Psoas muscle (tissue), 8 donors: ENCODE data around the gene ACTL8. TPM values are rescaled to one million over a fixed set of nuclear protein-coding genes. Genes with fewer than 3 reads are reported as not detected.

Experiments
- ATAC-seq, 4 donors: fragments of 200-7000 bp; cut with Tn5 transposase; one replicate each; pipeline ENCODE4 v1.9.1; 2020; ENCODE audit warnings: moderate library complexity in 3 of 4, mild to moderate bottlenecking in 2 of 4
- DNase-seq, 2 donors: peaks; one replicate each; pipeline ENCODE4 v3.0.0-alpha.2; 2020
- H3K27ac ChIP-seq: fragments of 200-600 bp; one replicate; pipeline ENCODE4 v1.8.0; 2022
- H3K27me3 ChIP-seq, 3 donors: fragments of 200-600 bp in 1 of 3; one replicate each; pipeline versions ENCODE4 v1.6.1 to v1.8.0; 2013 to 2022; ENCODE audit warnings: low read length in 2 of 3, mild to moderate bottlenecking in 2 of 3, moderate library complexity in 1 of 3; ENCODE audit not compliant: insufficient read depth in 3 of 3
- H3K36me3 ChIP-seq, 2 donors: fragments of 200-600 bp in 1 of 2; one replicate each; pipeline versions ENCODE4 v1.6.1 to v1.8.0; 2013 to 2022; ENCODE audit warnings: low read depth in 1 of 2, mild to moderate bottlenecking in 1 of 2, moderate library complexity in 1 of 2; ENCODE audit not compliant: insufficient read depth in 1 of 2
- H3K4me1 ChIP-seq: fragments of 200-600 bp; one replicate; pipeline ENCODE4 v1.8.0; 2022
- H3K4me3 ChIP-seq: fragments of 200-600 bp; one replicate; pipeline ENCODE4 v1.8.0; 2022; ENCODE audit warnings: mild to moderate bottlenecking
- H3K9me3 ChIP-seq: fragments of 200-600 bp; one replicate; pipeline ENCODE4 v1.8.0; 2022
- CTCF ChIP-seq: fragments of 200-600 bp; IDR thresholded peaks from one replicate; pipeline ENCODE4 v1.8.0; 2022; ENCODE audit warnings: antibody characterized with exemption
- WGBS, 3 donors: extraction: QIAGEN DNeasy Blood & Tissue Kit; methylation state at CpG; one replicate each; pipeline versions ENCODE4 v1.1.6 to v1.1.7; 2013; 5-methylcytosine and 5-hydroxymethylcytosine counted together
- intact Hi-C, 2 donors: fragments of 100-400 bp; cut with DNase I; formaldehyde crosslinking; loops; one replicate each; pipeline versions ENCODE4 v1.11.0 to v1.14.2; 2022
- polyA plus RNA-seq, 3 donors: library from polyadenylated mRNA; stranded (reverse); fragments of 200-250 nt; gene quantifications; one replicate each; pipeline ENCODE4 v1.2.3, GENCODE V29; 2013
- total RNA-seq, 4 donors: library from RNA; stranded (reverse); fragmentation: NEBNext Ultra II Directional in 2 of 4; extraction: Animal tissue kit (Norgen Biotek cat#: 25700) in 2 of 4; gene quantifications; one replicate each; pipeline versions ENCODE4 v1.2.1 to v1.2.4, GENCODE V29; 2021 to 2023
- donor health status: healthy with polysubstance abuse.
- donor health status: DM: no; HTN: no; CAD: no; lungs with moderate emphysema.
- donor health status: Bipolar disorder and iron deficiency.
- donor health status: healthy.
- donor health status: DM: yes; HTN: yes; CAD: no.
- donor health status: DM: no; HTN: no; CAD: no.
- donor health status: DM: no; HTN: no; CAD: no.
- donor health status: DM: yes; HTN: yes; CAD: no.

Gene ACTL8
- total and polyA plus RNA-seq, 7 donors, result not detected

GRCh38 chr1:17826165-17826488 is 71.0 kb downstream of the ACTL8 start:
- DNase-seq (peak; percentile 59 to 73), ATAC-seq (peak in 1 of 4 donors; percentile 35)
- Histone ChIP-seq H3K27ac (no peak overlapping the region), H3K4me3 (no peak overlapping the region), H3K9me3 (no peaks in the 10 kb centered on the region), H3K27me3 (peaks cover 0 to 49% (median 5%) of the 10 kb centered on the region in 3 donors), H3K4me1 (no peaks in the 10 kb centered on the region), H3K36me3 (no peaks in the 10 kb centered on the region)
- intact Hi-C loops, result loop anchor here in 1 of 2 donors (5.0 kb wide), 1 partner anchor 164 kb away; no protein-coding TSS in a partner anchor
- 18 to 34% (median 24%) methylated on average over 16 of the region's 16 CpGs for WGBS, 3 donors
- TF ChIP-seq CTCF, result peak; percentile 43

GRCh38 chr1:17828991-17829390 is 73.9 kb downstream of the ACTL8 start:
- no peak for TF ChIP-seq CTCF
- H3K4me1 ChIP-seq, result no peaks in the 10 kb centered on the region
- 29 to 44% (median 43%) methylated on average over 4 of the region's 4 CpGs for WGBS, 3 donors
- no peaks in the 10 kb centered on the region for H3K36me3 ChIP-seq
- DNase-seq (no peak), ATAC-seq (no peak)
- no peak overlapping the region for H3K27ac ChIP-seq
- H3K4me3 ChIP-seq, result no peak overlapping the region
- intact Hi-C loops, result loop anchor here in 1 of 2 donors (5.0 kb wide), 1 partner anchor 167 kb away; no protein-coding TSS in a partner anchor
- H3K9me3 ChIP-seq, result no peaks in the 10 kb centered on the region
- H3K27me3 ChIP-seq, result peaks cover 0 to 57% (median 5%) of the 10 kb centered on the region in 3 donors

DNA sequence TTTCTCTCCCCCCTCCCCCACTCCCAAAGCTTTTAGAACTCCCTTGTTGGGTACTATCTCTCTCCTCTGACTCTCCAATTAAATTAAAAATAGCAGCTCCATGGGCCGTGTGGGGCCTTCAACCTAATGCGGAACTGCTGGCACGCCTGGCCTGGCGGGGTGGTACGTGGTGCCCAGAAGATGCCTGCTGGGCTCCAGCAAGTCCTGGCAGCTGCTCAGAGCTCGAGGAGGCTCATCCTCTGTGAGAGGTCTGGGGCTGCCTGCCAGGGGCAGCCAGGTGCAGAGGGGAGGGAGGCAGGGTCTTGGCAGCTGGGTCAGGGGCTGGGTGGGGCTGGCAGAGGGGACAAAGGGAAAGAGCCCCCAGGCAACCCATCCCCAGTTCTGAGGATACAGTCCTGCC is 74.4 kb downstream of the ACTL8 start:
- WGBS, 3 donors, result 30 to 34% (median 33%) methylated on average over 6 of the region's 6 CpGs
- Histone ChIP-seq H3K9me3 (no peaks in the 10 kb centered on the region), H3K27me3 (peaks cover 0 to 57% (median 6%) of the 10 kb centered on the region in 3 donors), H3K4me1 (no peaks in the 10 kb centered on the region), H3K27ac (no peak overlapping the region), H3K4me3 (no peak overlapping the region), H3K36me3 (no peaks in the 10 kb centered on the region)
- TF ChIP-seq CTCF, result no peak
- no peak for DNase-seq
- intact Hi-C loops, result loop anchor here in 1 of 2 donors (5.0 kb wide), 1 partner anchor 167 kb away; no protein-coding TSS in a partner anchor
- ATAC-seq, result no peak

DNA sequence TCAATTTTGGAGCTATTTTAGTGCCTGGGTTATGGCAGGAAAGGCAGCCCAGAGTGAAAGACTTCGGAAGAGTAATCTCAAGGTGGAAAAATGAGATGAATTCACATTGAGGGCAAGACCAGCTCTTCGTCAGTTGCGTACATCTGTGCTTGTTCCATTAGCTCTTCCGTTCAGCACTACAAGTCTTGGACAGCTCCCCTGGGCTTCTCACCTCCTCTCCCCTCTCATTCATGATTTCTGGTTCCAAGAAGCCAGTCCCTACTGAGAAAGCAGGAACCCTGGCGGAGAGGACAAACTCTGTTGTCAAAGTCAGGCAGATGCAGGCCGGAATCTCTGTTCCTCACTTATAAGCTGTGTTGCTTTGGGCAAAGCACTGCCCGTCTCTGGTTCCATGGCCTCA is 76.5 kb downstream of the ACTL8 start:
- no peak for TF ChIP-seq CTCF
- no peak overlapping the region for H3K27ac ChIP-seq
- ATAC-seq (no peak), DNase-seq (no peak)
- H3K36me3 ChIP-seq, result no peaks in the 10 kb centered on the region
- H3K9me3 ChIP-seq, result no peaks in the 10 kb centered on the region
- no peak overlapping the region for H3K4me3 ChIP-seq
- peaks cover 0 to 66% (median 8%) of the 10 kb centered on the region in 3 donors for H3K27me3 ChIP-seq
- intact Hi-C loops, result no loop called here
- WGBS, 3 donors, result 29 to 36% (median 30%) methylated on average over 7 of the region's 7 CpGs
- H3K4me1 ChIP-seq, result no peaks in the 10 kb centered on the region
